Activated T-helper 2 cell treated with anti-CD3 and anti-CD28 coated beads, Interferon-gamma antibody, Interleukin-2, Interleukin-4, amounts not matched to agents 10 μg/mL and 5 μg/mL and 100 μg/mL, durations not matched to agents 14 hours and 24 hours and 36 hours (primary cell): ENCODE measurements around the gene DCAF5. TPM values are rescaled to one million over a fixed set of nuclear protein-coding genes. Genes with fewer than 3 reads are reported as not detected.
"Not testable (repeated sequence)": the region's sequence is repeated elsewhere in the genome, so short reads cannot be mapped to it uniquely, and the experiment has no call there.

ENCODE experiments used
- DNase-seq: peaks from one replicate; pipeline ENCODE4 v3.0.0; 2021; ENCODE audit warnings: low spot score
- H3K27ac Mint-ChIP-seq: one replicate; pipeline ENCODE4 v1.8.0; 2021; ENCODE audit warnings: mixed read lengths
- H3K27me3 Mint-ChIP-seq: one replicate; pipeline ENCODE4 v1.8.0; 2021; ENCODE audit warnings: low read depth, mixed read lengths
- H3K36me3 Mint-ChIP-seq: one replicate; pipeline ENCODE4 v1.8.0; 2021; ENCODE audit warnings: low read depth, mixed read lengths
- H3K4me1 Mint-ChIP-seq: one replicate; pipeline ENCODE4 v1.8.0; 2021; ENCODE audit warnings: low read depth, mixed read lengths
- H3K4me3 Mint-ChIP-seq: one replicate; pipeline ENCODE4 v1.8.0; 2021; ENCODE audit warnings: low read depth, mild to moderate bottlenecking, moderate library complexity, mixed read lengths
- H3K9me3 Mint-ChIP-seq: one replicate; pipeline ENCODE4 v1.8.0; 2021; ENCODE audit warnings: mixed read lengths
- intact Hi-C: fragments of 100-400 bp; cut with micrococcal nuclease; formaldehyde crosslinking; loops from one replicate; pipeline ENCODE4 v1.15.1; 2023
- total RNA-seq: library from RNA; stranded (reverse); gene quantifications from 2 replicates; pipeline ENCODE4 v1.2.3, GENCODE V29; 2022

The DCAF5 gene
- total RNA-seq, 1 donor from 2014 or later, result 30.4 TPM

GRCh38 chr14:69040353-69040752, 112.6 kb downstream of the DCAF5 start:
- no peaks in the 10 kb centered on the region for H3K36me3 Mint-ChIP-seq
- H3K4me1 Mint-ChIP-seq, result no peaks in the 10 kb centered on the region
- H3K27ac Mint-ChIP-seq, result no peak overlapping the region
- H3K9me3 Mint-ChIP-seq, result no peaks in the 10 kb centered on the region
- H3K4me3 Mint-ChIP-seq, result no peak overlapping the region
- intact Hi-C loops, result no loop called here
- no peak for DNase-seq
- H3K27me3 Mint-ChIP-seq, result peaks cover 57% of the 10 kb centered on the region

GRCh38 chr14:69039288-69039628, 113.7 kb downstream of the DCAF5 start:
- Mint-ChIP-seq H3K36me3 (no peaks in the 10 kb centered on the region), H3K27me3 (peaks cover 54% of the 10 kb centered on the region), H3K4me3 (no peak overlapping the region), H3K4me1 (no peaks in the 10 kb centered on the region), H3K9me3 (no peaks in the 10 kb centered on the region), H3K27ac (no peak overlapping the region)
- intact Hi-C loops, result no loop called here
- DNase-seq, result no peak

GRCh38 chr14:69038455-69039287, 114.2 kb downstream of the DCAF5 start:
- intact Hi-C loops, result no loop called here
- H3K4me3 Mint-ChIP-seq, result no peak overlapping the region
- H3K27ac Mint-ChIP-seq, result no peak overlapping the region
- no peaks in the 10 kb centered on the region for H3K36me3 Mint-ChIP-seq
- no peaks in the 10 kb centered on the region for H3K9me3 Mint-ChIP-seq
- peaks cover 49% of the 10 kb centered on the region for H3K27me3 Mint-ChIP-seq
- H3K4me1 Mint-ChIP-seq, result no peaks in the 10 kb centered on the region
- DNase-seq, result no peak

- no peak for DNase-seq
- Mint-ChIP-seq H3K4me1 (no peaks in the 10 kb centered on the region), H3K27ac (no peak overlapping the region), H3K27me3 (peaks cover 43% of the 10 kb centered on the region), H3K9me3 (no peaks in the 10 kb centered on the region), H3K36me3 (no peaks in the 10 kb centered on the region), H3K4me3 (no peak overlapping the region)
- intact Hi-C loops, result no loop called here
Observed at GRCh38 chr14:69037790-69038454, 115.0 kb downstream of the DCAF5 start.

- Mint-ChIP-seq H3K9me3 (no peaks in the 10 kb centered on the region), H3K4me1 (no peaks in the 10 kb centered on the region), H3K4me3 (no peak overlapping the region), H3K27me3 (peaks cover 33% of the 10 kb centered on the region), H3K36me3 (no peaks in the 10 kb centered on the region), H3K27ac (no peak overlapping the region)
- no peak for DNase-seq
- intact Hi-C loops, result no loop called here
Observed at GRCh38 chr14:69036757-69037506, 116.0 kb downstream of the DCAF5 start.

GRCh38 chr14:69034612-69035262, 118.2 kb downstream of the DCAF5 start:
- Mint-ChIP-seq H3K27me3 (peaks cover 22% of the 10 kb centered on the region), H3K4me1 (no peaks in the 10 kb centered on the region), H3K9me3 (no peaks in the 10 kb centered on the region), H3K27ac (no peak overlapping the region), H3K4me3 (no peak overlapping the region), H3K36me3 (no peaks in the 10 kb centered on the region)
- DNase-seq, result no peak
- intact Hi-C loops, result no loop called here

- DNase-seq, result no peak
- intact Hi-C loops, result no loop called here
- H3K27ac Mint-ChIP-seq, result no peak overlapping the region
- no peaks in the 10 kb centered on the region for H3K9me3 Mint-ChIP-seq
- no peak overlapping the region for H3K4me3 Mint-ChIP-seq
- H3K36me3 Mint-ChIP-seq, result no peaks in the 10 kb centered on the region
- H3K4me1 Mint-ChIP-seq, result no peaks in the 10 kb centered on the region
- peaks cover 11% of the 10 kb centered on the region for H3K27me3 Mint-ChIP-seq
Observed at GRCh38 chr14:69027242-69027913, 125.5 kb downstream of the DCAF5 start.

- H3K4me3 Mint-ChIP-seq, result no peak overlapping the region
- H3K36me3 Mint-ChIP-seq, result no peaks in the 10 kb centered on the region
- no peaks in the 10 kb centered on the region for H3K9me3 Mint-ChIP-seq
- no peak overlapping the region for H3K27ac Mint-ChIP-seq
- peaks cover 14% of the 10 kb centered on the region for H3K27me3 Mint-ChIP-seq
- intact Hi-C loops, result no loop called here
- H3K4me1 Mint-ChIP-seq, result no peaks in the 10 kb centered on the region
- DNase-seq, result no peak
Observed at GRCh38 chr14:69023035-69023434, 129.9 kb downstream of the DCAF5 start.

GRCh38 chr14:69022093-69022492, 130.8 kb downstream of the DCAF5 start:
- H3K4me1 Mint-ChIP-seq, H3K27ac Mint-ChIP-seq, DNase-seq, intact Hi-C loops, H3K36me3 Mint-ChIP-seq, H3K9me3 Mint-ChIP-seq, H3K4me3 Mint-ChIP-seq: not testable (repeated sequence)
- H3K27me3 Mint-ChIP-seq, result peaks cover 14% of the 10 kb centered on the region

GRCh38 chr14:69017706-69018105, 135.2 kb downstream of the DCAF5 start:
- intact Hi-C loops, result no loop called here
- peaks cover 8% of the 10 kb centered on the region for H3K27me3 Mint-ChIP-seq
- DNase-seq, result no peak
- no peaks in the 10 kb centered on the region for H3K9me3 Mint-ChIP-seq
- H3K36me3 Mint-ChIP-seq, result no peaks in the 10 kb centered on the region
- H3K4me1 Mint-ChIP-seq, result peaks cover 4% of the 10 kb centered on the region
- H3K27ac Mint-ChIP-seq, result no peak overlapping the region
- no peak overlapping the region for H3K4me3 Mint-ChIP-seq

GRCh38 chr14:69014829-69015259, 138.1 kb downstream of the DCAF5 start:
- intact Hi-C loops, result no loop called here
- DNase-seq, result no peak
- peaks cover 8% of the 10 kb centered on the region for H3K4me1 Mint-ChIP-seq
- no peaks in the 10 kb centered on the region for H3K36me3 Mint-ChIP-seq
- H3K27me3 Mint-ChIP-seq, result peaks cover 8% of the 10 kb centered on the region
- no peak overlapping the region for H3K4me3 Mint-ChIP-seq
- H3K9me3 Mint-ChIP-seq, result no peaks in the 10 kb centered on the region
- no peak overlapping the region for H3K27ac Mint-ChIP-seq
